IPS DF 4.7 (cell line): Measurements from ENCODE around the gene PSTPIP1.

ENCODE experiments used
- DNase-seq: peaks from one replicate; pipeline ENCODE4 v3.0.0-alpha.2; 2013; ENCODE audit warnings: low spot score; ENCODE audit errors: extremely low read depth

PSTPIP1 gene

GRCh38 chr15:76978522-76979330 is 16.2 kb upstream of the PSTPIP1 start:
- DNase-seq = no peak

DNA sequence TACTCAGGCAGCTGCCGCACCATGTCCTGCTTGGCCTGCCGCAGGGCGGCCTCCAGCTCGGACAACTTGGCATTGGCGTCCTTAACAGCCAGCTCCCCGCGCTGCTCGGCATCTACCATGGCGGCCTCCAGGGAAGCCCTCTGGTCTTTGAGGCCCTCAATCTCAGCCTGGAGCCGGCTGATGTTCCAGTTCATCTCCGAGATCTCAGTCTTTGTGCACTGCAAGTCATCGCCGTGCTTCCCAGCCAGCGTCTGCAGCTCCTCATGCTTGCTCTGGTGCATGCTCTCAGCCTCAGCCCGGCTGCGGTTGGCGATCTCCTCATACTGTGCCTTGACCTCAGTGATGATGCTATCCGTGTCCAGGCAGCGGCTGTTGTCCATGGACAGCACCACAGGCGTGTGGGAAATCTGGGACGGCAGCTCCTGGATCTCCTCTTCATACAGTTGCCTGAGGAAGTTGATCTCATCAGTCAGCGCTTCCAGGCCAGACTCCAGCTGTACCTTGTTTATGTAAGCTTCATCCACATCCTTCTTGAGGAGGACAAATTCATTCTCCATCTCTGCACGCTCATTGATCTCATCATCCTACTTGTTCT is 15.5 kb upstream of the PSTPIP1 start:
- DNase-seq = no peak

DNA sequence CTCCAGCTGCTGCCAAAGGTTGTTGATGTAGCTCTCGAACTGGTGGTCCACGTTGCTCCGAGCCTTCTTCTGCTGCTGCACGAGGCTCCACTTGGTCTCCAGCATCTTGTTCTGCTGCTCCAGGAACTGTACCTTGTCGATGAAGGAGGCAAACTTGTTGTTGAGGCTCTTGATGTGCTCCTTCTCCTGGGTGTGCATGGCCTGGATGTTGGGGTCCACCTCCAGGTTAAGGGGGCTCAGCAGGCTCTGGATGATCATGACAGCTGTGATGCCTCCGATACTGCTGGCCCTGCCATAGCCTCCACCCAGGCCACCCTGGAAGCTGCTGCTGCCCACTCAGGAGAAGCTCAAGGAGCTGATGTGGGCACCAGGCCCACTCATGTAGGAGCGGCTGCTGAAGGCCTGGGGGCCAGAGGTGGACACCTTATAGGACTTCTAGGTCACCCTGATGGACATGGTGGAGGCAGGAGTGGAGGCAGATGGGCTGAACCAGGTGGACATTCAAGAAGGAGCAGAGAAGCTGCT is 14.9 kb upstream of the PSTPIP1 start:
- DNase-seq = no peak

DNA sequence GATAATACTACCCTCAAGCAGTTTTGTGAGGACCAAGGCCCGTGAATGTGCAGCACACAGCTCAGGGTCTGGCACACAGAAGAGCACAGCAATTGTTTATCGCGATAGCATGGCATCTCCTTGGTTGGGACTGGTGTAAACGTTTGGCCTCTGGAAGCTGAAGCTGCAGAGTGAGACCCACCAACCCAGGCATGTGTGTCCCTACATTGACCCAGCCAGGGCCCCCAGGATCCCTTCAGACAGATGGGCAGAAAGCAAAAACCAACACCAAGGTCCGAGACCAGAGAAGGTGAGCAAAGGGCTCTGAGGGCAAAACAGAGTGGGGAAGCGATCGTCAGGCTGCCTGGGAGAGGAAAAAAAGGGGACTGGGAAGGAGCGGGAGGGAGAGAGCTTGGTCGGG is 12.6 kb upstream of the PSTPIP1 start:
- DNase-seq = no peak

DNA sequence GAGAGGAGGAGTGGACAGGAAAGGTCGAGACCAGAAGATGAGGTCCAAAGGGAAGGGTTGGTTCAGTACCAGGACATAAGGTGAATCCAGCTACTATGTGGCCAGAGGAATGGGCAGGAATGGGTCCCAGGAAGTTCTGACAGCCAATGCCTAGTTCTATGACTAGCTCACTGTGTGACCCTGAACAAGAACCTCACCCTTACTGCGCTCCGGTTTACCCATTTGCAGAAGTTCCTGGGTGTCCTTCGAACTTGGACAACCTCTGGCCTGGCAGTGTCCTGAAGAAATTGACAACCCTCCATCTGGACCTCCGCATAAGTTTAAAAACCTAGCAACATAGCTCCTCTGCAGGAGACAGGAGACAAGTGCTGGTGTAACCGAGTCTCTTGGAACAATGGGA is 12.2 kb upstream of the PSTPIP1 start:
- no peak for DNase-seq

- DNase-seq = no peak
These were observed 11.1 kb upstream of the PSTPIP1 start for GRCh38 chr15:76983590-76984375.

DNA sequence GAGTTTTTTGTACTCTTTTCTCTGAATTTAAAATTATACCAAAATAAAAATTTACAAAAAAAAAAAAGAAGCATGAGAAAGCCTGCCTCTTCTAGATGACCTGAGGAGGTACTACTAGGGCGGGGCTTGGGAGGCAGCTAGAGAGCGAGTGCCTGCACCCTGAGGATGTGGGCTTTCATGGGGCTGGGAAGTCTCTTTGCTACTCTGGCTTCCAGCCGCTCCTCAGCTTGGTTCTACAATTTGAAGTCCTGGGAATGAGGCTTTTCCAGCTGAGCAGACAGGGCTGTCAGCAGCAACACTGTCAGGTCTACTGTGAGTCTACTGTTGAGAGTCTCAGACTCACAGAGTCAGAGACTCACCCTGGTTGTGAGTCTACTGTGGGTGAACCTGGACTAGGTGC is 8.2 kb upstream of the PSTPIP1 start:
- DNase-seq = no peak

- DNase-seq = no peak
These were observed 7.7 kb upstream of the PSTPIP1 start for GRCh38 chr15:76987276-76987675.

DNA sequence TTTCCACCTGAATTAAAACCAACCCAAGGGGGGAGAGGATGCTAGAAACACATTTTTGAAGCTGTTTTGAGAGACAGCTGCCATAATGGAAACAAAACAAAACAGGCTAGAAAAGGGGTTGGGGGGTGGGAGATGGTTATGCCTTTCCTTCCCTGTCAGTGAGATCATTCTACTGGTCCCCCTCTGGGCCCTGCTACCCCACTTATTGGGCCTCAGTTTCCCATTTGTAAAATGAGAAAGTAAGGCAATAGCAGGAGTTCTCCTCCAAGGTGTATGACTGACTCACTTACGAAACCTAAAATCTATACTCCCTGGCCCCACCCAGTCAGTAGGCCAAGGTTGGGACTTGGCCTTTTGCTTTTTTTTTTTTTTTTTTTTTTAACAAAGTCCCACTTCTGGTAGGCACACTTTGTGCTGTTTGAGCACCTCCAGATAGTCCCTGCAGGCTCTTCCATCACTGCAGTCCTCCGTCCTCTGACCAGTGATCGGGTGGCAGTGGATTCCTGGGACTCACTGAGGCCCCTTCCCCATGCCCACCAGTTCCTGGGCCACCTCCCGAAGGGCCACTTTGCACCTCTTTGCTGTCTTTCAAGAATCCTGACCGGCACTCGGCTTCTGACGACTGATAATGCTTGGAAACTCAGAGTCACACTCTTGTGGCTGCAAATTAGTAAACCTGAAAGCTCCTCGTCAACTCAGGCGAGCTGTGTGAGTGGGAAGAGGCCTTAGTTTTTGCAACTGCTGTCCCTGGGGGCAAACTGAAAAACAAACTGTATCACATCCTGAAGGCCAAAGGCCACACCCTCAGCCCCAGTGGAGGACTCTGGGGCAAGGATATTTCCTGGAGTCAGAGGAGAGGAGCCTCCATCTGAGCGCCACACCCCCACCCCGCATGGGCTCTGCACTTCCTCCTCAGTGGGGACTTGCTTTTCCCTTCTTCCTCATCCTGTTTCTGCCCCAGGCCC is 6.7 kb upstream of the PSTPIP1 start:
- DNase-seq = no peak

DNA sequence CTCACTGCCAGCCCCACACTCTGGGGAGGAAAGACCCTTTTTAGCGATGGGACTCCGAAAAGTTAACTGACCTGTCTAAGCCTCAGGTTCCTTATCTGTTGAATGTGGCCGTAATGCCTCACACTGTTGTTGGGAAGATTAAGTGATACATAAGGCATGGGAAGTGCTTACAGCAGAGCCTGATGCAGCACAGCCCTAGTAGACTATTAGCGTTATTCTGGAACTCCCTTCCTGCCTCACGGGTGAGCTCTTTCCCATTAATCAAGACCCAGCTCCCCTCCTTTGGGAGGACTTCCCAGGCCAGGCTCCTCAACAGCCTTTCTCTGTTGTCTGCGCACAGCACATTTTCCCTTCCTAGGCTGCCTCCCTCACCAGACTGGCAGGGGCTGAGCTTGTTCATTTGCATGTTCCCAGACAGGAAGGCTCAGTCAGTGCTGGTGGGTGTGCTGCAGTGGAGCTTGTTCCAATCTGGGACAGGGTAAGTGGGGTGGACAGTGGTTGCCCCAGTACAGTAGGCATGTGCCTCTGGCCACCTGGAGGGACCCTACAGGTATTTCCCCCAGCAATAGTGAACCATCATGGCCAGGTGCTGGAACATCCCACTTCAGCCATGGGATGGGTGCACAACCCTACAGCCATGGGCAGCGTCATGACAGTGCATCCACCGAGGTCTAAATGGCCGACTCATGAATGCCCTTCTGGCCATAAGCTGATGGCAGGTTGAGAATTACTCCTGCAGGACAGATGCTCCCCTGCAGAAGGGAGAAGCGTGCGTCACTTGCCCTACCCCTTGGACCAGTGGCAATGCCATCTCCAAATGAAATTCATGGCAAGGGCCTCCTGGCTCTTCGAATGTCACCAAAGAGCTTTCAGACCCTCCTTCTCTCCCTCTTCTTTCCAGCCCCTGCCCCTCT is 5.8 kb upstream of the PSTPIP1 start:
- DNase-seq = no peak

DNA sequence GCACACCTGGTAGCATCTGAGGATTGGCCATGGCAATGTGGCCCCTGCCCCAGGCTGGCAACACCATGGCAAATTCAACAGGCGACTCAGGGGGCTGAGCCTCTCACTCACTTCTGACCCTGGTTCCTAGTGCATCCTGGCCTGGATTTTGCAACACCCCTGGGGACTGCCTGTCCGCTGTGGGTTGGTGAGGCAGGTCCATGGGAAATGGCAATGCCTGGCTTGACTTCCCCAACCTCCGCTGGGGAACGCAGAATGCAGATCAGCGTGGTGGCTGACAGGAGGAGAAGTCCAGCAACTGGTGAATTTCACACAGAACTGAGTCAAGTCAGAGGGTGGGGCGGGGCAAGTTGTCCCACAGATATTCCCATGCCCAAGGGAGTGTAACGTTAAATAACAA is 3.9 kb upstream of the PSTPIP1 start:
- no peak for DNase-seq

GRCh38 chr15:76991741-76992645 is 2.9 kb upstream of the PSTPIP1 start:
- DNase-seq = no peak

DNA sequence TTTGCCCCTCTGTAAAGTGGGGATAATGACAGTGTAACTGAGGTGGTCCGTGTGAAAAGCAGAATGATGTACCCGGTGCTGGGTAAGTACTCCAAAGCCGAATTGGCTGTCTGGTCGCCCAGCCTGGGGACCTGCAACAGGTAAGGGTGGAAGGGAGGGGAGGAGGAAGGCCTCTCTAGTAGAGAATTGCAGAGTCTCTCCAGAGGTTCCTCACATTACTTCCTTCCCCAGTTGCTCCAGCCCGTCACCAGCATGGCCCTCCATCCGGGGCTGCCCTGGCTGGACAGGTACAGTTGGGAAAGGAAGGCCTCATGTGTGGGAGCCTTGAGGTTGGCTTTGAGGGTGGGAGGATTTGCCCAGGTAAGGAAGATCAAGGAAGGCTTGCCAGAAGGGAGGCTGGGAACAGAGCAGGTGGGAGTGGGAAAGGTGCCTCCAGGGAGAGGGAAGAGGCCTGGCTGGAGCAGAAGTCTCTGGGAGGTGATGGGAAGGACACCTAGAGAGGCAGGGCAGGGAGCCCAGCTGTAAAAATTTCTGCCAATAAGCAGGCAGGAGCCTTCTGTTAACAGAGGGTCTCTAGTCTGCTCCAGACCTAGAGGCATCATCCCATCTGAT is 1.7 kb upstream of the PSTPIP1 start:
- DNase-seq = no peak

- DNase-seq = no peak
These were observed 925 bp upstream of the PSTPIP1 start for GRCh38 chr15:76994001-76994400.

DNA sequence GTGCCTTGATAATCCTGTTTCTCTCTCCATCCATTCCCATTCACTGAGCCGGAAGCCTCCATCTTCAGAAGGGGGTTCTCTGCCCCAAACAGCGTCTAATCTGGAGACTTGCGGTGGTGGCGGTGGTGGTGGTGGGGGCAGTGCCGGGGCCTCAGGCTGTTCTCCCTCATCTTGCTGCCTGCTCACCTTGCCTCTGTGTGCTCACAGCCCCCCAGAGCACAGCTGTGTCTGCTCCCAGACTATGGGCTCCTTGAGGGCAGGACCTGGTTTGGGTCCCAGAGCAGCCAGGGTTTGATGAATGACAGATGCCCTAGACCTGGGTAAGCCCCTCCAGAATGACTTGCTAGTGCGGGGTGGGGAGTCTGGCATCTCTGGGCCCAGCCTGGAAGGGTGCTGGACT is 430 bp upstream of the PSTPIP1 start:
- DNase-seq = no peak

GRCh38 chr15:76996076-76996525 is 1.2 kb downstream of the PSTPIP1 start:
- no peak for DNase-seq

DNA sequence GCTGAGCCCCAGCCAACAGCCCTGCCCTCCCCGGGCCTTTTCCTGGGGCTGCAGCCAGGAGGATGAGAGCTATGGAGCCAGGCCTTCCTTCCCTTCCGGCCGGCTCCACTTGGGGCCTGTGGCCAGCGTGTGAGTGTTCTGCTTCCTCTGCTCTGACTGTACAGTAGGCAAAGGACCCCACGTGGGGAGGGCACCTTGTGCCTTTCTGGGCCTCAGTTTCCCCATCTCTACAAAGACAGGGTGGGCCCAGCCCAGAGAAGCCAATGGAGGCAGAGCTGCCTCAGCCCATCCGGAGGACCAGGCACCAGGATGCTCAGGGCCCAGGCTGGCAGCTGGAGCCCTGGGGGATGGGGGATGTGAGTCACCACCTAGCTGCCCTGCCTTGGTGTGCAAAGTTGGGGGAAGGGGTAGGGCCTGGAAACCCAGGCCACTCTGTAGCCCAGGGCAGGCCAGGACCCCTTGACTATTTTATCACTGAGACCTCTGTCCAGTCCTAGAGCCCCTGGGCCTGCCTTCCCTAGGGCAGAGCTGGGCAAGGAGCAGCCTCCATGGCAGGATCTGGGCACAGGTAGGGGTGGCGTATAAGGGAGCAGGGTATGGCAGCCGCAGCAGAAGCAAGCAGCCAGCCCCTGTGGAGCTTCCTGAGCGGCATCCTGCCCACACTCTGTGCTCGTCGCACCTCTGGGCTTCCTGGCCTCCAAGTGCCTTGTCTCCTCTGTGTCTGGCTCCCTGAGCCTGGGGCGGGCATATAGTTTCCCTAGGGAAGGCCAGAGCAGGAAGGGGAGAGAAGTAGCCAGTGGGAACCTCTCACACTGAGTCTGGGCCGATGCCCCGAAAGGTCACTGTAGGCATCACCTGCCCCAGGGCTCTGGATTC is 1.8 kb downstream of the PSTPIP1 start:
- DNase-seq = no peak
